ENCODE measurements around the gene PNPLA8. TPM values are rescaled to one million over a fixed set of nuclear protein-coding genes. Genes with fewer than 3 reads are reported as not detected.

PNPLA8 gene
- 41.9 and 44.7 TPM in 2 replicates for total RNA-seq

GRCh38 chr7:108525985-108526767 lies at the start of gene PNPLA8:
Gene PNPLA8, minus strand, starts transcription at chr7:108526135. Its CDS starts 10,644 bp downstream, at chr7:108515491.

GRCh38 chr7:108569381-108570145 lies 43.6 kb upstream of the PNPLA8 start, which contains the start of the genes DNAJB9 and THAP5:
Gene DNAJB9, plus strand, starts transcription at chr7:108569874. Its CDS starts 1,853 bp downstream, at chr7:108571727.
Gene THAP5, minus strand, starts transcription at chr7:108569706. Its CDS starts 137 bp downstream, at chr7:108569569.

GRCh38 chr7:108455998-108456677 lies 69.8 kb downstream of the PNPLA8 start, which contains the start of gene NRCAM:
Gene NRCAM, minus strand, starts transcription at chr7:108456436. Its CDS starts 216,372 bp downstream, at chr7:108240064.

Other genes starting within 250 kb of the PNPLA8 start
- gene NRCAM, start 69.7 kb downstream of the PNPLA8 start, total RNA-seq, result 0.33 and 0.62 TPM in 2 replicates
- 29.5 and 30.7 TPM in 2 replicates for gene THAP5, start 43.6 kb upstream of the PNPLA8 start, total RNA-seq
- 40.3 and 168 TPM in 2 replicates for gene DNAJB9, start 43.7 kb upstream of the PNPLA8 start, total RNA-seq